ENCODE data around the gene TTLL12.

Gene TTLL12

GRCh38 chr22:43118024-43118849, 68.7 kb downstream of the TTLL12 start:
- no peak for DNase-seq

- DNase-seq: no peak
These were observed 70.0 kb downstream of the TTLL12 start for GRCh38 chr22:43116932-43117331.
